Cardiac fibroblast (primary cell): Measurements from ENCODE around the gene RNF5.
"Not testable (repeated sequence)": the region's sequence is repeated elsewhere in the genome, so short reads cannot be mapped to it uniquely, and the experiment has no call there.

Source experiments
- DNase-seq, 2 donors: peaks; one replicate each; pipeline versions ENCODE4 v3.0.0 to v3.0.0-alpha.2; 2010; ENCODE audit warnings: low read depth in 2 of 2
- H3K4me3 ChIP-seq, 2 donors: replicated peaks in 1 of 2; 1 replicate in 1 of 2; 2 replicates in 1 of 2; pipeline ENCODE4 v1.5.1; 2011; ENCODE audit warnings: low read depth in 2 of 2, low read length in 2 of 2, mild to moderate bottlenecking in 2 of 2, moderate library complexity in 1 of 2
- CTCF ChIP-seq: IDR thresholded peaks from one replicate; pipeline ENCODE4 v1.5.1; 2011; ENCODE audit warnings: low read depth, mild to moderate bottlenecking, low read length, inconsistent platforms

Gene RNF5

GRCh38 chr6:32137454-32137853, 40.8 kb upstream of the RNF5 start:
- no peak for TF ChIP-seq CTCF
- H3K4me3 ChIP-seq, result no peak overlapping the region

GRCh38 chr6:32139590-32139989, 38.6 kb upstream of the RNF5 start:
- no peak overlapping the region for H3K4me3 ChIP-seq
- no peak for DNase-seq
- no peak for TF ChIP-seq CTCF

More at GRCh38 chr6:32137454-32137853, 40.8 kb upstream of the RNF5 start:
- no peak for DNase-seq

- DNase-seq, result peak in 1 of 2 donors; percentile 43
- no peak overlapping the region for H3K4me3 ChIP-seq
- no peak for TF ChIP-seq CTCF
These were observed 37.7 kb upstream of the RNF5 start for GRCh38 chr6:32140420-32141046.

GRCh38 chr6:32144238-32144637, 34.0 kb upstream of the RNF5 start:
- not testable (repeated sequence) for H3K4me3 ChIP-seq, DNase-seq

- no peak overlapping the region for H3K4me3 ChIP-seq
- no peak for TF ChIP-seq CTCF
- DNase-seq, result no peak
These were observed 31.9 kb upstream of the RNF5 start for GRCh38 chr6:32146287-32146686.

GRCh38 chr6:32146687-32147086, 31.5 kb upstream of the RNF5 start:
- H3K4me3 ChIP-seq, result no peak overlapping the region
- no peak for DNase-seq
- TF ChIP-seq CTCF, result no peak

- DNase-seq, result no peak
- TF ChIP-seq CTCF, result no peak
- no peak overlapping the region for H3K4me3 ChIP-seq
These were observed 30.6 kb upstream of the RNF5 start for GRCh38 chr6:32147401-32148132.
